Effector memory CD4-positive, alpha-beta T cell (primary cell): ENCODE results near the gene KISS1R.
"Not testable (repeated sequence)": the region's sequence is repeated elsewhere in the genome, so short reads cannot be mapped to it uniquely, and the experiment has no call there.

Source experiments
- DNase-seq, 3 donors: peaks; one replicate each; pipeline ENCODE4 v3.0.0-alpha.2; 2020
- H3K27ac ChIP-seq: 2 replicates; pipeline ENCODE4 v1.7.0; 2013; ENCODE audit warnings: mild to moderate bottlenecking, low read length, moderate library complexity; ENCODE audit not compliant: insufficient read depth, poor library complexity, severe bottlenecking
- H3K27me3 ChIP-seq: replicated peaks from 2 replicates; pipeline ENCODE4 v1.7.0; 2013; ENCODE audit warnings: mild to moderate bottlenecking, low read length; ENCODE audit not compliant: insufficient read depth, control insufficient read depth, poor library complexity, severe bottlenecking
- H3K36me3 ChIP-seq: 2 replicates; pipeline ENCODE4 v1.7.0; 2013; ENCODE audit warnings: mild to moderate bottlenecking, low read length, moderate library complexity; ENCODE audit not compliant: control insufficient read depth, insufficient read depth
- H3K4me1 ChIP-seq: 2 replicates; pipeline ENCODE4 v1.7.0; 2013; ENCODE audit warnings: low read length, mild to moderate bottlenecking; ENCODE audit not compliant: control insufficient read depth, insufficient read depth, poor library complexity, severe bottlenecking
- H3K4me3 ChIP-seq: 2 replicates; pipeline ENCODE4 v1.7.0; 2013; ENCODE audit warnings: low read length, low read depth, mild to moderate bottlenecking; ENCODE audit not compliant: insufficient read depth, poor library complexity, severe bottlenecking
- H3K9me3 ChIP-seq: 2 replicates; pipeline ENCODE4 v1.7.0; 2013; ENCODE audit warnings: mild to moderate bottlenecking, low read length, moderate library complexity; ENCODE audit not compliant: control insufficient read depth

KISS1R gene

DNA sequence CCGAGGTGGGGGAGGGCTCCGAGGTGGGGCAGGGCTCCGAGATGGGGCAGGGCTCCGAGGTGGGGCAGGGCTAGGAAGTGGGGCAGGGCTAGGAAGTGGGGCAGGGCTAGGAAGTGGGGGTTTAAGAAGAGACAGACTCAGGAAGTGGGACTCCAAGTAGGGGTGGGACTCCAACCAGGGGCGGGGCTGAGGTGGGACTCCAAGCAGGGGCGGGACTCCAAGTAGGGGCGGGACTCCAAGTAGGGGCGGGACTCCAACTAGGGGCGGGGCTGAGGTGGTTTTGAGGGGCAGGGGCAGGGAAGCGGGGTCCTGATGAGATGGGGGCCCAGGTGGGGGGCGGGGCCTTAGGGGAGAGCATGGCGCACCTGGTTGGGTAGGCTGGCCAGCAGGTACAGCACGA, 44.0 kb upstream of the KISS1R start:
- no peaks in the 10 kb centered on the region for H3K27me3 ChIP-seq
- peak; percentile 48 to 76 (median 65) for DNase-seq
- no peak overlapping the region for H3K27ac ChIP-seq
- peaks cover 9% of the 10 kb centered on the region for H3K4me1 ChIP-seq
- no peak overlapping the region for H3K4me3 ChIP-seq
- H3K9me3 ChIP-seq = no peaks in the 10 kb centered on the region
- H3K36me3 ChIP-seq = peaks cover 28% of the 10 kb centered on the region

- peaks cover 9% of the 10 kb centered on the region for H3K4me1 ChIP-seq
- H3K27me3 ChIP-seq = no peaks in the 10 kb centered on the region
- no peak for DNase-seq
- H3K36me3 ChIP-seq = peaks cover 25% of the 10 kb centered on the region
- no peaks in the 10 kb centered on the region for H3K9me3 ChIP-seq
- no peak overlapping the region for H3K4me3 ChIP-seq
- no peak overlapping the region for H3K27ac ChIP-seq
These were observed 43.5 kb upstream of the KISS1R start for GRCh38 chr19:873561-874041.

- peaks cover 15% of the 10 kb centered on the region for H3K36me3 ChIP-seq
- H3K27me3 ChIP-seq = no peaks in the 10 kb centered on the region
- H3K4me1 ChIP-seq = peaks cover 9% of the 10 kb centered on the region
- H3K9me3 ChIP-seq = no peaks in the 10 kb centered on the region
- no peak overlapping the region for H3K27ac ChIP-seq
- no peak for DNase-seq
- no peak overlapping the region for H3K4me3 ChIP-seq
These were observed 41.8 kb upstream of the KISS1R start for GRCh38 chr19:875265-875879.

GRCh38 chr19:876089-876488, 41.0 kb upstream of the KISS1R start:
- H3K36me3 ChIP-seq = peaks cover 12% of the 10 kb centered on the region
- peaks cover 9% of the 10 kb centered on the region for H3K4me1 ChIP-seq
- H3K27ac ChIP-seq = no peak overlapping the region
- DNase-seq = no peak
- no peaks in the 10 kb centered on the region for H3K9me3 ChIP-seq
- H3K27me3 ChIP-seq = no peaks in the 10 kb centered on the region
- H3K4me3 ChIP-seq = no peak overlapping the region

DNA sequence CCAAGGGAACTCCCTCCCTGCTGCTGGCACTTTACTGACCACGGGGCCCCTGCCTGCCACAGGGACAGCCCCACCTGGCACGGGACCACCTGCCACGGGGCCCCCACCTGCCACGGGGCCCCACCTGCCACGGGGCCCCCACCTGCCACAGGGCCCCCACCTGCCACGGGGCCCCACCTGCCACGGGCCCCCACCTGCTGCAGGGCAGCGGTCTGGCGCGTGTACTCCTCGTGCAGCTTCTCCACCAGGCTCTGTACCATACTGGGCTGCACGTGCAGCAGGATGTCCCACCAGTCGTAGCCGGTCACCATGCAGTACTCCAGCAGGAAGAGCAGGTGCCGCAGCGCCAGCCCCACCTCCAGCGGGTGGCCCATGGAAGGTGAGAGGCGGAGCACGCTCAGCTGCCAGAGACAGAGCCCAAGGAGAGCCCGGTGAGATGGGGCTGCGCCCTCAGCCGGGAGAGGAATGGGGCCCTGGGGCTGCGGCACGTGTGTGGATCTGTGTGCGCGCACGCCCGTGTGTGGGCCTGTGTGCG, 40.3 kb upstream of the KISS1R start:
- Histone ChIP-seq H3K27me3 (no peaks in the 10 kb centered on the region), H3K9me3 (no peaks in the 10 kb centered on the region), H3K4me3 (no peak overlapping the region), H3K27ac (no peak overlapping the region), H3K4me1 (peaks cover 8% of the 10 kb centered on the region), H3K36me3 (peaks cover 16% of the 10 kb centered on the region)
- DNase-seq = no peak

GRCh38 chr19:877992-878660, 39.0 kb upstream of the KISS1R start:
- H3K4me1 ChIP-seq, DNase-seq, H3K27ac ChIP-seq, H3K4me3 ChIP-seq, H3K27me3 ChIP-seq, H3K9me3 ChIP-seq: not testable (repeated sequence)
- H3K36me3 ChIP-seq = peaks cover 24% of the 10 kb centered on the region

DNA sequence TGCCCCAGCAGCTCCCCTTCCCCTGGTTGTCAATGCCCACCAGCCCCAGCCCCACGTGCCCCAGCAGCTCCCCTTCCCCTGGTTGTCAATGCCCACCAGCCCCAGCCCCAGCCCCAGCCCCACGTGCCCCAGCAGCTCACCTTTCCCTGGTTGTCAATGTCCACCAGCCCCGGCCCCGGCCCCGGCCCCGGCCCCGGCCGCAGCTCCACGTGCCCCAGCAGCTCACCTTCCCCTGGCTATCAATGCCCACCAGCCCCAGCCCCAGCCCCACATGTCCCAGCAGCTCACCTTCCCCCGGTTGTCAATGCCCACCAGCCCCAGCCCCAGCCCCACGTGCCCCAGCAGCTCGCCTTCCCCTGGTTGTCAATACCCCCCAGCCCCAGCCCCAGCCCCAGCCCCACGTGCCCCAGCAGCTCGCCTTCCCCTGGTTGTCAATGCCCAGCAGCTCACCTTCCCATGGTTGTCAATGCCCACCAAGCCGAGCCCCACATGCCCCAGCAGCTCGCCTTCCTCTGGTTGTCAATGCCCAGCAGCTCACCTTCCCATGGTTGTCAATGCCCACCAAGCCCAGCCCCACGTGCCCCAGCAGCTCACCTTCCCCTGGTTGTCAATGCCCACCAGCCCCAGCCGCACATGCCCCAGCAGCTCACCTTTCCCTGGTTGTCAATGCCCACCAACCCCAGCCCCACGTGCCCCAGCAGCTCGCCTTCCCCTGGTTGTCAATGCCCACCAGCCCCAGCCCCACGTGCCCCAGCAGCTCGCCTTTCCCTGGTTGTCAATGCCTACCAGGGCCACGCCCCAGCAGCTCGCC, 38.2 kb upstream of the KISS1R start:
- not testable (repeated sequence) for H3K4me3 ChIP-seq, H3K27ac ChIP-seq, DNase-seq, H3K9me3 ChIP-seq, H3K4me1 ChIP-seq, H3K27me3 ChIP-seq
- peaks cover 30% of the 10 kb centered on the region for H3K36me3 ChIP-seq

DNA sequence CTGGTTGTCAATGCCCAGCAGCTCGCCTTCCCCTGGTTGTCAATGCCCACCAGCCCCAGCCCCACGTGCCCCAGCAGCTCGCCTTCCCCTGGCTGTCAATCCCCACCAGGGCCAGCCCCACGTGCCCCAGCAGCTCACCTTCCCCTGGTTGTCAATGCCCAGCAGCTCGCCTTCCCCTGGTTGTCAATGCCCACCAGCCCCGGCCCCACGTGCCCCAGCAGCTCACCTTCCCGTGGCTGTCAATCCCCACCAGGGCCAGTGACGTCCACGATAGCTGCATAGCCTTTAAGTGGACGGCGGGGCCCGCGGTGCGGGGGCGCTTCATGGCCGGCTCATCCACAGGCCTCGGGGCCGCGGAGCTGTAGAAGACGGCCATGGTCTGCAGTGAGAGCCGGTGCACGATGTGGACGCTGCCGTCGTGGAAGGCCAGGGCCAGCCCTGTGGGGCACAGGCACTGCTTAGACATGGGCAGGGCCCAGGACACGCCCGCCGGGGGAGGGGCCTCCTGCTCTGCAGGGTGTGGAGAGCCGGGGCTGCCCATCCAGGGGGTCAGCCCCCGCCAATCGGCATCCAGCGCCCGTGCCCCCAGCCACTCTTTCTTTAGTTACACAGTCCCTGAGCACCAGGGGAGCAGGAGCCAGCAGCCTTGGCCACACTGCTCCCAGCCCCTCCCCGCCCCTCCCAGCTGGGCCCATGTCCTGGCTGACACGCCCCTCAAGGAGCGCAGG, 37.3 kb upstream of the KISS1R start:
- H3K4me1 ChIP-seq = no peaks in the 10 kb centered on the region
- no peak for DNase-seq
- no peaks in the 10 kb centered on the region for H3K9me3 ChIP-seq
- H3K36me3 ChIP-seq = peaks cover 39% of the 10 kb centered on the region
- no peak overlapping the region for H3K4me3 ChIP-seq
- no peaks in the 10 kb centered on the region for H3K27me3 ChIP-seq
- H3K27ac ChIP-seq = no peak overlapping the region

- H3K4me3 ChIP-seq = no peak overlapping the region
- H3K36me3 ChIP-seq = peaks cover 53% of the 10 kb centered on the region
These were observed 35.6 kb upstream of the KISS1R start for GRCh38 chr19:881385-882071.

More at GRCh38 chr19:881385-882071, 35.6 kb upstream of the KISS1R start:
- no peak for DNase-seq
- H3K27me3 ChIP-seq = no peaks in the 10 kb centered on the region
- no peak overlapping the region for H3K27ac ChIP-seq
- no peaks in the 10 kb centered on the region for H3K9me3 ChIP-seq
- H3K4me1 ChIP-seq = no peaks in the 10 kb centered on the region
